NCI-H2107 treated with DMSO at 0.1 percent for 48 hours (cell line): ENCODE measurements around the gene MPEG1.

Experiments
- DNase-seq: peaks from one replicate; lab custom pipeline; 2025; ENCODE audit not compliant: unreplicated experiment; lab: John Stamatoyannopoulos, UW

MPEG1 gene

DNA sequence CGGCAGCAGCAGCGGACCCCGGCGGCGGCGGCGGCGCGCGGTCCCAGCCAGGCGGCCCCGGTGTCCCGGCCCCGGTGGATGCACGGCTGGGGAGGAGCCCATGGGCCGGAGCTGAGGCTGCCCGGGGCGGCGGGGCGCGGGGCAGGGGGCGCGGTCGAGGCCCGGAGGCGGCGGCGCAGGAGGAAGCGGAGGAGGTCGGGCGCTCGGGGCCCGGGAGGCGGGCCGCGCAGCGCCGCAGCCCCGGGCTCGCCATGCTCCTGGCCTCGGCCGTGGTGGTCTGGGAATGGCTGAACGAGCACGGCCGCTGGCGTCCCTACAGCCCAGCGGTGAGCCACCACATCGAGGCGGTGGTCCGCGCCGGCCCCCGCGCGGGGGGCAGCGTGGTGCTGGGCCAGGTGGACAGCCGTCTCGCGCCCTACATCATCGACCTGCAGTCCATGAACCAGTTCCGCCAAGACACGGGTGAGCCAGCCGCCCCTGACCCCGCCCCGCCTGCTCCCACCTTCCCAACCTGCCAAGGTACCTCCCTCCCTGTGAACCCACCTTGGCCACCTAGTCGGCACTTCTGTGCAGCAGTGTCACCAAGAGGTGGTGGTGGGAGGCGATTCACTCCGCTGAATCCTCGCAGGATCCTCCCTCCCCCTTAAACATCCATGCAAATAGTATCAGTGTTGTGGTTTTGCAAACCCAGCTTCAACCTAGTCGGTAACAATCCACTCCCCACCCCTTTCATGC lies 40.2 kb downstream of the MPEG1 start:
- DNase-seq: no peak

GRCh38 chr11:59171508-59172322 lies 41.0 kb downstream of the MPEG1 start, which contains the start of gene DTX4:
DTX4 (plus strand) TSS chr11:59172132; CDS start chr11:59172596, 464 bp downstream.
- peak; percentile 64 for DNase-seq

GRCh38 chr11:59164028-59164427 lies 48.7 kb downstream of the MPEG1 start:
- DNase-seq: no peak
